Vagina (tissue), 2 donors: ENCODE measurements around the gene KCNG1. TPM values are rescaled to one million over a fixed set of nuclear protein-coding genes. Genes with fewer than 3 reads are reported as not detected.

ENCODE experiments used
- DNase-seq, 2 donors: peaks; one replicate each; pipeline ENCODE4 v3.0.0-alpha.2; 2017; ENCODE audit errors: extremely low spot score in 2 of 2
- H3K27ac ChIP-seq: fragments of 200-600 bp; sonication (generic); one replicate; pipeline ENCODE4 v1.5.1; 2019
- H3K27me3 ChIP-seq: fragments of 200-600 bp; sonication (generic); one replicate; pipeline ENCODE4 v1.5.1; 2019
- H3K36me3 ChIP-seq, 2 donors: fragments of 200-600 bp; sonication (generic); one replicate each; pipeline ENCODE4 v1.5.1; 2017 to 2019
- H3K4me1 ChIP-seq: fragments of 200-600 bp; sonication (generic); one replicate; pipeline ENCODE4 v1.5.1; 2019
- H3K4me3 ChIP-seq, 2 donors: fragments of 200-600 bp; sonication (generic); 1 replicate in 1 of 2; 2 replicates in 1 of 2; pipeline ENCODE4 v1.5.1; 2016 to 2019
- H3K9me3 ChIP-seq: fragments of 200-600 bp; sonication (generic); one replicate; pipeline ENCODE4 v1.5.1; 2019
- POLR2A ChIP-seq, 2 donors: fragments of 450-650 bp; IDR thresholded peaks; one replicate each; pipeline ENCODE4 v1.6.1; 2017; ENCODE audit warnings: antibody characterized with exemption in 2 of 2, mild to moderate bottlenecking in 2 of 2, moderate library complexity in 2 of 2
- POLR2AphosphoS5 ChIP-seq, 2 donors: sonication (generic); formaldehyde crosslinking; IDR thresholded peaks; one replicate each; pipeline ENCODE4 v1.9.0; 2017; ENCODE audit warnings: antibody characterized with exemption in 2 of 2, mild to moderate bottlenecking in 2 of 2, low read depth in 1 of 2; ENCODE audit not compliant: insufficient read depth in 1 of 2
- intact Hi-C: fragments of 100-400 bp; cut with DNase I; formaldehyde crosslinking; loops from one replicate; pipeline ENCODE4 v1.15.1; 2023
- total RNA-seq: library from RNA; depleted of rRNA; stranded (reverse); fragments of >200 nt; gene quantifications from one replicate; pipeline ENCODE4 v1.2.3, GENCODE V29; 2016
- TF ChIP-seq, protein P1 (sequence below), 3 experiments: fragments of 450-650 bp in 2 of 3; fragments of 200-600 bp in 1 of 3; sonication (generic) in 1 of 3; IDR thresholded peaks; one replicate each; pipeline ENCODE4 v1.5.1; 2017 to 2019; ENCODE audit warnings: antibody characterized with exemption in 3 of 3, mild to moderate bottlenecking in 2 of 3, moderate library complexity in 2 of 3

The KCNG1 gene
- total RNA-seq, 1 donor from 2014 or later: 7.9 TPM

- Histone ChIP-seq H3K27ac (no peak overlapping the region), H3K27me3 (no peaks in the 10 kb centered on the region), H3K4me1 (no peaks in the 10 kb centered on the region), H3K9me3 (no peaks in the 10 kb centered on the region), H3K4me3 (no peak overlapping the region), H3K36me3 (no peaks in the 10 kb centered on the region)
- intact Hi-C loops: no loop called here
- DNase-seq: no peak
- TF ChIP-seq, protein P1, sequence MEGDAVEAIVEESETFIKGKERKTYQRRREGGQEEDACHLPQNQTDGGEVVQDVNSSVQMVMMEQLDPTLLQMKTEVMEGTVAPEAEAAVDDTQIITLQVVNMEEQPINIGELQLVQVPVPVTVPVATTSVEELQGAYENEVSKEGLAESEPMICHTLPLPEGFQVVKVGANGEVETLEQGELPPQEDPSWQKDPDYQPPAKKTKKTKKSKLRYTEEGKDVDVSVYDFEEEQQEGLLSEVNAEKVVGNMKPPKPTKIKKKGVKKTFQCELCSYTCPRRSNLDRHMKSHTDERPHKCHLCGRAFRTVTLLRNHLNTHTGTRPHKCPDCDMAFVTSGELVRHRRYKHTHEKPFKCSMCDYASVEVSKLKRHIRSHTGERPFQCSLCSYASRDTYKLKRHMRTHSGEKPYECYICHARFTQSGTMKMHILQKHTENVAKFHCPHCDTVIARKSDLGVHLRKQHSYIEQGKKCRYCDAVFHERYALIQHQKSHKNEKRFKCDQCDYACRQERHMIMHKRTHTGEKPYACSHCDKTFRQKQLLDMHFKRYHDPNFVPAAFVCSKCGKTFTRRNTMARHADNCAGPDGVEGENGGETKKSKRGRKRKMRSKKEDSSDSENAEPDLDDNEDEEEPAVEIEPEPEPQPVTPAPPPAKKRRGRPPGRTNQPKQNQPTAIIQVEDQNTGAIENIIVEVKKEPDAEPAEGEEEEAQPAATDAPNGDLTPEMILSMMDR (IDR thresholded peaks at IDR 0.05): no peak
Observed at GRCh38 chr20:51010932-51011331, 12.0 kb downstream of the KCNG1 start.

DNA sequence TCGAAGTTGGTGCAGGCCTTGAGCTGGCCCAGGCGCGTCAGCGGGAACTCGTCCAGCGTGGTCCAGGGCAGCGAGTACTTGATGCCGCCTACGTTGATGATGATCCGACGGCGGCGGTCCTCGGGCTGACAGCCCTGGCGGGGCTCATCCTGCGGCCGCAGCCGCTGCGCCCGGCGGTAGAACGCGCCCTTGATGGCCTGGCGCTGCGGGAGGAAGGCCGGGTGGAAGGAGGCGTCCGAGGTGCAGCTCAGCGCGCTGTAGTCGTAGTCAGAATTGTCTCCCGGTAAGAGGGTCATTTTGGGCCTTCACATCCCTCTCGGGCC is 12.9 kb downstream of the KCNG1 start:
- H3K4me1 ChIP-seq: no peaks in the 10 kb centered on the region
- H3K36me3 ChIP-seq: no peaks in the 10 kb centered on the region
- DNase-seq: no peak
- intact Hi-C loops: no loop called here
- no peaks in the 10 kb centered on the region for H3K27me3 ChIP-seq
- H3K9me3 ChIP-seq: no peaks in the 10 kb centered on the region
- H3K27ac ChIP-seq: no peak overlapping the region
- H3K4me3 ChIP-seq: no peak overlapping the region
- TF ChIP-seq, protein P1 (IDR thresholded peaks at IDR 0.05): no peak
- no peak for TF ChIP-seq POLR2AphosphoS5 (IDR thresholded peaks at IDR 0.05; ENCODE audit: insufficient read depth in 1 of 2, low read depth in 1 of 2)
- no peak for TF ChIP-seq POLR2A (IDR thresholded peaks at IDR 0.05)

DNA sequence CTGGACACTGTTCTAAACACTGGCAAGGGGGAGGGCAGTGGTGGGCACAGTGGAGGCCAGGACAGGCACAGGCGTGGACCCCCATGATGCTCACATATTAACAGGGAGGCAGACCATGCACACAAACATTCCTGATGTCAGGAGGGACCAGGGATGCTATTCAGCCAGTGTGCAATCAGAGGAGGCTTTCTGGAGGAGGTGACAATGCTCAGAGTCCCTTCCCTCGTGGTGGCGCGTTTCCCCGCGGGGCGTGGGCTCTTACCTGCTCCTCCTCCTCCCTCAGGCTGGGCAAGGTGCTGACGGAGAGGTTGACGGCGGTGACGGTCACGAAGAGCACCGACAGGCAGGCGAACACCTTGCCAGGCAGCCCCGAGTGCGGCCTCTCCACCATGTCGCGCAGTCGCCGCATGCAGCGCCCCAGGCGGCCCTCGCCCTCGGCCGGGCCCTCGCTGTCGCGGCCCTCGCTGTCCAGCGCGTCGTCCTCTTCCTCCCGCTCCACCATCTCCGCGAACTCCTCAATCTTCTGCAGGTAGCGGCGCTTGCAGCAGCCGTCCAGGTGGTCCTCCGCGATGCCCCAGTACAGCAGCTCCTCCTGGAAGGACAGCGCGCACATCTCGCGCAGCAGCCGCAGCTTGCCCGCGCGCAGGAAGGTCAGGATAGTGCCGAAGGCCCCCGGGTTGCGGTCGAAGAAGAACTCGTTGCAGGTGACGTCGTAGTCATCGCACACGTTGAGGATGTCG is 13.4 kb downstream of the KCNG1 start:
- TF ChIP-seq POLR2AphosphoS5 (IDR thresholded peaks at IDR 0.05; ENCODE audit: insufficient read depth in 1 of 2, low read depth in 1 of 2) (no peak), POLR2A (IDR thresholded peaks at IDR 0.05) (no peak)
- TF ChIP-seq, protein P1 (IDR thresholded peaks at IDR 0.05): no peak
- Histone ChIP-seq H3K27me3 (no peaks in the 10 kb centered on the region), H3K27ac (no peak overlapping the region), H3K36me3 (no peaks in the 10 kb centered on the region), H3K9me3 (no peaks in the 10 kb centered on the region), H3K4me1 (no peaks in the 10 kb centered on the region), H3K4me3 (no peak overlapping the region)
- DNase-seq: no peak
- intact Hi-C loops: no loop called here

DNA sequence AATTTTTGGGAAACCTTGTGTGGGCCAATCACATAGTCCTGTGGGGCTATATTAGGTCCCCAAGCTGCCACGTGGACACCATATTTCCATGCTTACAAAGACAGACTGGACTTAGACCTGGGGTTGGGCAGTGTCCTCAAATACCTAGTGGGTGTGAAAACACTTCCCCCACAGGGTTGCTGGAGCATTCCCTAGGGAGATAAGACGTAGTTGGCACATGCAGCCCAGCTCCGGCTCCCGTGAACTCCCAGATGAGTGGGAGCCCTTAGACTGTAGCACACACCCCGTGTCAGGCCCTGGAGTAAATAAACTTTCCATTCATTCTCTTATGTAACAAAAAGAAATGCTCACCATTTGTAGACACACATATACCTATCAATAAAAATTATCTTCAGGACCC is 14.2 kb downstream of the KCNG1 start:
- H3K27ac ChIP-seq: no peak overlapping the region
- no peaks in the 10 kb centered on the region for H3K27me3 ChIP-seq
- H3K9me3 ChIP-seq: no peaks in the 10 kb centered on the region
- H3K4me3 ChIP-seq: no peak overlapping the region
- DNase-seq: no peak
- no peak for TF ChIP-seq POLR2AphosphoS5 (IDR thresholded peaks at IDR 0.05; ENCODE audit: insufficient read depth in 1 of 2, low read depth in 1 of 2)
- TF ChIP-seq POLR2A (IDR thresholded peaks at IDR 0.05): no peak
- TF ChIP-seq, protein P1 (IDR thresholded peaks at IDR 0.05): no peak
- H3K4me1 ChIP-seq: no peaks in the 10 kb centered on the region
- H3K36me3 ChIP-seq: no peaks in the 10 kb centered on the region
- intact Hi-C loops: no loop called here

- intact Hi-C loops: no loop called here
- TF ChIP-seq POLR2AphosphoS5 (IDR thresholded peaks at IDR 0.05; ENCODE audit: insufficient read depth in 1 of 2, low read depth in 1 of 2) (no peak), POLR2A (IDR thresholded peaks at IDR 0.05) (no peak)
- TF ChIP-seq, protein P1 (IDR thresholded peaks at IDR 0.05): no peak
- Histone ChIP-seq H3K27ac (no peak overlapping the region), H3K27me3 (no peaks in the 10 kb centered on the region), H3K4me3 (no peak overlapping the region), H3K9me3 (no peaks in the 10 kb centered on the region), H3K4me1 (no peaks in the 10 kb centered on the region), H3K36me3 (no peaks in the 10 kb centered on the region)
- DNase-seq: no peak
Observed at GRCh38 chr20:51005214-51005613, 17.7 kb downstream of the KCNG1 start.
